Epithelial cell of esophagus (primary cell): ENCODE measurements around the gene MTUS2.

ENCODE experiments used
- DNase-seq: peaks from one replicate; pipeline ENCODE4 v3.0.0; 2010; ENCODE audit warnings: low read depth
- H3K4me3 ChIP-seq: 2 replicates; pipeline ENCODE4 v1.5.1; 2011; ENCODE audit warnings: mild to moderate bottlenecking, low read length, control low read depth
- TF ChIP-seq, protein P1 (sequence below): IDR thresholded peaks from 2 replicates; pipeline ENCODE4 v1.5.1; 2011; ENCODE audit warnings: low read depth, mild to moderate bottlenecking, low read length, control low read depth, inconsistent platforms; ENCODE audit not compliant: insufficient read depth; ENCODE audit errors: missing control alignments

Gene MTUS2

GRCh38 chr13:29438769-29439168 lies 618.6 kb downstream of the MTUS2 start:
- no peak for DNase-seq
- no peak overlapping the region for H3K4me3 ChIP-seq
- TF ChIP-seq, protein P1, sequence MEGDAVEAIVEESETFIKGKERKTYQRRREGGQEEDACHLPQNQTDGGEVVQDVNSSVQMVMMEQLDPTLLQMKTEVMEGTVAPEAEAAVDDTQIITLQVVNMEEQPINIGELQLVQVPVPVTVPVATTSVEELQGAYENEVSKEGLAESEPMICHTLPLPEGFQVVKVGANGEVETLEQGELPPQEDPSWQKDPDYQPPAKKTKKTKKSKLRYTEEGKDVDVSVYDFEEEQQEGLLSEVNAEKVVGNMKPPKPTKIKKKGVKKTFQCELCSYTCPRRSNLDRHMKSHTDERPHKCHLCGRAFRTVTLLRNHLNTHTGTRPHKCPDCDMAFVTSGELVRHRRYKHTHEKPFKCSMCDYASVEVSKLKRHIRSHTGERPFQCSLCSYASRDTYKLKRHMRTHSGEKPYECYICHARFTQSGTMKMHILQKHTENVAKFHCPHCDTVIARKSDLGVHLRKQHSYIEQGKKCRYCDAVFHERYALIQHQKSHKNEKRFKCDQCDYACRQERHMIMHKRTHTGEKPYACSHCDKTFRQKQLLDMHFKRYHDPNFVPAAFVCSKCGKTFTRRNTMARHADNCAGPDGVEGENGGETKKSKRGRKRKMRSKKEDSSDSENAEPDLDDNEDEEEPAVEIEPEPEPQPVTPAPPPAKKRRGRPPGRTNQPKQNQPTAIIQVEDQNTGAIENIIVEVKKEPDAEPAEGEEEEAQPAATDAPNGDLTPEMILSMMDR = no peak

DNA sequence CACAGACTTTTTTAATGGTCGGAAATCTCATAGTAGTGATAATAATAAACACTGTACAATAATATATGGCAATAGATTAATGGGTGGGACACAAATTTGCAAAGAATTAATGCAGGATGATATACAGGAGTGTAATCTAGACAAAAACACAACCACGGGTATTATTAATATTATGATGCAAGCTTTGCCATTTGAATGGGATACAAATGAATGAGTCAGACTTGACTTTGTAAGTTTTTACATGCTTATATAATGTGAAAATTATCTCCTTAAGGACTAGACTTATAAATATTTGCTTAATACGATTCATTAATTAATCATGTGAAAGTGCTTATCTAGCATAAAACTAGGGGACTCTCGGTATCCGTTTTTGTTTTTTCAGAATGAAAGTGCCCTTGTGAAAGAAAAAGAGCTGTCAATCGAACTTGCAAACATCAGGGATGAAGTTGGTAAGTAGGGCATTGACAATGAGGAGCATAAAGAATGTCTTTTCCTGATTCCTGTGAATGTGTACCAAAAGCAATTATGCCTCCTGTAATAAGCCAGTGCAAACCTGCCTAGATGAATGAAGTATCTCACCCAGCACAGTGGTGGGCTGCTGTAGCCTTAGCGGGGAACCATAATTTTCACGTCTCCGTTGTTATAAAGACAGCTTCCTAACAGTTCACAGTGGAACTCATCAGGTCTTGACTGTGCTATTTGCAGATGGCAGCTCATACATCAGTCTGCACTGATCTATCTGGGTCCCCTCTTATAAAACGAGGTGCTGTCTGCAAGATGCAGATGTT lies 619.7 kb downstream of the MTUS2 start:
- TF ChIP-seq, protein P1 = no peak
- no peak overlapping the region for H3K4me3 ChIP-seq
- peak; percentile 53 for DNase-seq

GRCh38 chr13:29441306-29441705 lies 621.2 kb downstream of the MTUS2 start:
- H3K4me3 ChIP-seq = no peak overlapping the region
- no peak for DNase-seq
- TF ChIP-seq, protein P1 = no peak

- peak; percentile 57 for DNase-seq
- no peak overlapping the region for H3K4me3 ChIP-seq
- TF ChIP-seq, protein P1 = no peak
Measured at GRCh38 chr13:29446016-29446415, 625.9 kb downstream of the MTUS2 start.

GRCh38 chr13:29448174-29448573 lies 628.0 kb downstream of the MTUS2 start:
- TF ChIP-seq, protein P1 = no peak
- DNase-seq = no peak
- no peak overlapping the region for H3K4me3 ChIP-seq

DNA sequence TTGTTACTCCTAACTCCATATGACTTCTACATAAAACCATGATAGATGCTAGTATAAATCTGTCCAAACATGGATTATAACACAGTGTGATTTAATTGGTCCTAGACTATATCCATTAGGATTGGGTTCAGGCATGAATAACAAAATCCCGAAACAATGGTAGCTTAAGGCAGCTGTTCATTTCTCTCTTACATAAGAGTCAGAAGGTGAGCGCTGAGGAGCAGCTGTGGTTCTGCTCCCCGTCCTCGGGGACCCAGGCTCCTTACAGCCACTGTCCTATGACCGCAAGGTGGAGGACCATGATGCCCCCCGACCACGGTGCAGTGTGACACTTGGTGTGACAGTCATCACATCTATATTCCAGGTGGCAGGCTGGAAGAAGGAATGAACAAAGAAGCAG lies 629.6 kb downstream of the MTUS2 start:
- no peak for DNase-seq
- H3K4me3 ChIP-seq = no peak overlapping the region
- TF ChIP-seq, protein P1 = no peak

GRCh38 chr13:29451976-29452375 lies 631.8 kb downstream of the MTUS2 start:
- no peak overlapping the region for H3K4me3 ChIP-seq
- TF ChIP-seq, protein P1 = no peak
- no peak for DNase-seq
